Activated T-helper 9 cell treated with anti-CD3 and anti-CD28 coated beads, Interleukin-2, amount 50 U/mL, for 16 hours (primary cell): ENCODE measurements around the gene ELP4.

Experiments used
- DNase-seq: peaks from one replicate; pipeline ENCODE4 v3.0.0-alpha.2; 2020; ENCODE audit warnings: low read depth

ELP4 gene

DNA sequence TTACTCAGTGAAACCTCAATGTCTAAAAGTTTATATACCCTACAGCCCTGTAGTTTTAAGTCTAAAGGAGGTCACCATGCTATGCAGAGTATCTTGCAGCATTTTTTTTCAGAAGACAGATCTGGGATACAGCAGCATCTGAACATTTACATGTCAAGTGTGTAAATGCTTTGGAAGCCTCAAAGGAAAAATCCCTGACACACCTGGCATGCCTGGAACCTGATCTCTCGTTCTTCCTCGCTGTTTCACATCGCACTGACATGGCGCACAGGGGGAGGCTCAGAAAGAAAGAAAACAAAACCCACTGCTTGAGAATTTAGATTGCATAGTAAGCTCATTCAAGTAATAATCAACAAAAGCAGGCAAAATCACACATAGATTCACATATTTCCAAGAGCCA is 270.5 kb downstream of the ELP4 start:
- no peak for DNase-seq

DNA sequence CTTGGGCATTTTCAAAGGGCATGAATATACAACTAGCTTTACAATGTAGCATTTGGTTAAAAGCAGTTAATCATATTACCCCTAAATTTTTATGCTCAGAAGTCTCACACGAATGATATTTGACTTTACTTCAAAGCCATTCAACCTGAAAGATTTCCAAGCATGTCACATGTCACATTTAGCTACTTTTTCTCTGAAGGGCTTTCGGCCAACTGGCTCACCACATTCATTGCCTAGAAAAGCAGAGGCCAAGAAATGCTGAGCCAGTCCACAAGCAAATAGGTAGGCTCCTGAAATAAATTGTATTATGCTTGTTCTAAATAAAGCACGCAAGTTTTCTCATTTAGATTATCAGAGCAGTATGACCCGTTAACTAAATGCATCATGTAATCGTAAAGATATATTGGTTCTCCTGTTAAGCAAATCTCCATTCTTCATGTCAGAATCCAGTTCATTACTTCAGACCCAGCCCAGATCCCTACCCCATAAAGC is 271.0 kb downstream of the ELP4 start:
- DNase-seq = no peak

DNA sequence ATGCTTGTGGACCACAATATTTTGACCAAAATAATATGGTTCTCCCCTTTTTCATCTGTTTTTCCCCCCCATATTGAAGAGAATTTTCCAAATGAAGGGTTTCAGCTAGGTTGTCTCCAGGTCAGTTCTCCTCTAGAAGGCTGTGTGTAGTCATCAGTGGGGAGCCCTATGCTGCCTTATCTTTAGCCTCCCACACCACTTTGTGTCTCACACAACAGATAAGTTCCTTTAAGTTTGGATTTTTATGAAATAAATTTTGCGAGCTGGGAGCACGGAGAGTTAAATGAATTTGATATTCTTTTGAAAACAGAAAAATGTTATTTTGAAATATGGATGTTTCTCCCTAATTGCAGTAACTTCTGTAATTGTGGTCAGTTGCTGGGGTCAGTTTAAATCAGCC is 272.7 kb downstream of the ELP4 start:
- no peak for DNase-seq

DNA sequence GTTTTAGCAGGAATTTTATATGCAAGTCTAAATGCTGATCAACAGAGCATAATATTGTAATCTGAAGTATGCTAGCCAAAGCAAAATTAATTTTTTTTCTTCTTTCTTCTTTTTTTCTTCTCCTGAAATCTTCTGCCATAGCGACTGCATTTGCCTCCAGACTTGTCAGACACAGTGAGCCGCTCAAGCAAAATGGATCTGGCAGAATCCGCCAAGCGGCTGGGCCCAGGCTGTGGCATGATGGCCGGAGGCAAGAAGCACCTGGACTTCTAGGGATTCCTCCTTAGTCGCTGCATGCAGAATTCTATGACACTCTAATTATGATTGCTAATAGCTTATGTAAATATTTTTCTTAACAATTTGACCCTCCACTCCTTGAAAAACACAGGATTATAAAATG is 273.7 kb downstream of the ELP4 start:
- no peak for DNase-seq

DNA sequence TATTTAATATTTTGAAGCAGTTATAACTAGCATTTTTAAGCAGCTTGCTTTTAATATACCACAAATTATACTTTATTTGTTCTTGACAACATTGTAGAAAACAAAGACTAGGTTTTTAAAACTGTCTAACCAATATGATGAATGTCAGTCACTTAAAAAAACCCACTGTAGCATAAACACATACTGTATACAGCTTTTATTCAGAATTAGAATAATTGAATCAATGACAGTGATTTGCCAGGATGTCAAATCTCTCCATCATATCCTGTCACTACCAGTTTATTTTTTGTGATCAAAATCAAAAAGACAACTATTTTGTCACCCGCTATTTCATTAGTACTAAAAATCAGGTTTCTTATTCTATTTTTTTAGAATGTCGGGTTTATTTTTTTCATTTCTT is 275.0 kb downstream of the ELP4 start:
- no peak for DNase-seq

DNA sequence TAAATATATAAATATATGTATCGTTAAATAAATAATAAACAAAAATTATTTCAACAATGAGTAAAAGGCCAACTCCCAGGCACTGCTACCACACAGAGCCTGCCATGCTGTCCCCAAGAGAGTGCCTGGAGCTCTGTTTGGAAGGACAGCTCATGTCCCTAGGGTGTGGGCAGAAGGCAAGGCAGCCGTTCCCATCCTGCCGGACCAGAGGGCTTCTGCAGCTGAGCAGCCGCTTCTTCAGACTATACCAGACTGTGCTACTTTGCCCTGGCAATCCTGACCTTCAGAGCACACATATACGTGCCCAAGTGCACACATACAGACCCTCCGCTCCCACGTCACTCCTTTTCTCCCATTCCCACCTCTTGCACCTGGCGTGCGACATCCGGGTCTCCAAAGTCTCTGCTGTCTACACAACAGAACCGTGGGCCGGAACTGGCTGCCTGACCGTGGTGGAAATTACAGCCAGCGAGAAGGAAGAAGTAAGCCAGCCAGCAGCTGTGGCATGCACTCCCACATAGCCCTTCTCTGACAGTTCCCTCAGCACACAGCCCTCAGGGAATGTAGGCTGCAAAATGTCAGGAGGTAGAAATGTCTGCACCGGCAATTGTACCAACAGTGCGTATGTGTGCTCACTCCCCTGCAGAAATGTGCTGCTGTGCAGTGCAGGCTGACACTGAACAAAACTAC is 277.6 kb downstream of the ELP4 start:
- no peak for DNase-seq

DNA sequence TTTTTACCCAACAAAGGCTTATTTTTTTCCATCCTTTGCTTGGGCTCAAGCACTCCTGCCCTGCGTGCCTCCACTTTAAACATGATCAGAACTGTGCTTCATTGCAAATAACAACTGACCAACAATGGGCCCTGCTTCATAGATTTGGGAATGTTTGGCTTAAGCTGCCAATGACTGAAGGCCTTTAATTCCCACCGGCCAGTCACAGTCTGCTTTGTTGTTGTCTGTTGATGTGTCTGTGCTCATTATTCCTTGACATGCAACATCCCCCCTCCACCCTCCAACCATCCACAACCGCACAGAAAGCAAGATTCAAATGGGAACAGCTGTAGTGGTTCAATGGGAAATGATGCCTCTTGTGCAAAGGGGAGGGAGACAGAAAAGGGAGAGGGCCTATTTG is 278.5 kb downstream of the ELP4 start:
- no peak for DNase-seq

DNA sequence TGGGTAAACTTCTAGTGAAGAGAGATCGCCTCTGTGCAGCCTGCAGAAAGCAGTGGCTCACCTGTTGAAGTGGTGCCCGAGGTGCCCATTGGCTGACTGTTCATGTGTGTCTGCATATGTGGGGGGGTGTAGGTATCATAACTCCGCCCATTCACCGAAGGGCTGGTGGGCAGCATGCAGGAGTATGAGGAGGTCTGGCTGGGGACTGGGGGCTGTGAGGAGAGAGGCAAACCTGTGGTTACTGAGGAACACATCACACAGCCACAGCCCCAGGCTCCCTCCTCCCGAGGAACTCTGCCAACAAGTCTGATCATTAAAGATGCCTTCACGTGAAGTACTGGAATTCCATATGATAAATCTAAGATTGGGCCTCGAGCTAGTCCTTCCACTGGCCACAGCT is 281.1 kb downstream of the ELP4 start:
- DNase-seq = no peak

DNA sequence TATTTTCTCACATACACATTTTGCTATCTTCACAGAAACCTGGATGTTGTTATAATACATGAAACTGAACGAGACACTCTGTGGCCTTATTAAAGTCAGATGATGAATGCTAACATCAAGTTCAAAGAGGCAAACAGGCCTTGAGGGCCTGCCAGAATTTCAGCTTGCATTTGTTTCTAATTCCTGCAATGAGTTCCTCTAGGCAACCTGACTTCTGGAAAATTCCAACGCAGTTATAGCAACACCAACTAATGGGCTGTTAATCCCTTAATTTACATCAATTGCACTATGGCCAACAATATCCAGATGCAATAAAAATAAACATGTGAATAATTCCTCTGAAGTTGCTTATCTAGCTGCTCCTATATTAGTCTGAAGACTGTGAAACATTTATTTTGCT is 282.5 kb downstream of the ELP4 start:
- DNase-seq = no peak

DNA sequence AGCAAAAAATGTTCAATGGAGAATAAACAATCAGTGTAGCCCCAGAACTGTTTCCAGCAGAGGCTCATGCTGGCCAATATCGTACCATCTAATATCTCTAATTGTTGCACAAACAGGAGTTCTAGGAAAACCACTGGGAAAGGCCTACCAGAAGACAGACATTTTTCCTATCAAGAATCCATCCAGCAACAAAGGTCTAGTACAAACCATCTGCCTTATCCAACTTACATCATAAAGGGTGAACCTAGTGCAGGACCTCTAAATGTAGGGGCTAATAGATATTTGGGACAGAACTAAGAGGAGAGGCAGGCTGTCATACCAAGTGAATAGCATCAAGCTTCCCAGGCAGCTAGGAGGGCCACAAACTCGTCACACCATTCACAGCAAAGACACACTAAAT is 282.9 kb downstream of the ELP4 start:
- DNase-seq = no peak

DNA sequence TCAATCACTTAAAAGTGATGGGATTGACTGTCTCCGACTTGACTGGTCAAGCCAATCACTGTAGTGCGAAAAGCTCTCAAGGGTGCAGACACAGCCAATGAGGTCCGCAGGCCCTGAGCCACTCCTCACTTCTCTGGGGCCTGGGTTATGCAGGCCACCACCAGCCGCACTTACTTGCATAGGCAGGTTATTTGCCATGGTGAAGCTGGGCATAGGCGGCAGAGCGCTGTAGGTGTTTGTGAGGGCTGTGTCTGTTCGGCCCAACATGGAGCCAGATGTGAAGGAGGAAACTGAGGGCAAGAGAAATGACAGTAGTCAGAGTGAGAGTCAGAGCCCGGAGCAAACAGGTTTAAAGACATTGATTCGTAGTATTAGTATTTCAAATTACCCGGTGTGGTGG is 283.7 kb downstream of the ELP4 start:
- DNase-seq = no peak

DNA sequence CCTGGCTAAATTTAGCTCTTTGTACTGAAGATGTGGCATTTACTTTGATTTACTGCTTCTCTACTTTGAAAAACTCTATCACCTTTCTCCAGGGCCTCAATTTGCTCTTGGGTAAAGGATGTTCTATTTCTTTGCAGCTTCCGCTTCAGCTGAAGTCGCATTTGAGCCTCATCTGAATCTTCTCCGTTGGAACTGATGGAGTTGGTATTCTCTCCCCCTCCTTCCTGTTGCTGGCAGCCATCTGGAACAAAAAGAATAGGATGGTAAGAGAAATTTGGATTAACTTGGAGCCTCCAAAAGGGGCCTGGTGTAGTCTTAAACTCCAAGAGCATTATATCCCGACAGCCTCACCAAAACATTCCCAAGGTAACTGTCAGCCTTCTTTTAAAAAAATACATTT is 285.0 kb downstream of the ELP4 start:
- DNase-seq = no peak

DNA sequence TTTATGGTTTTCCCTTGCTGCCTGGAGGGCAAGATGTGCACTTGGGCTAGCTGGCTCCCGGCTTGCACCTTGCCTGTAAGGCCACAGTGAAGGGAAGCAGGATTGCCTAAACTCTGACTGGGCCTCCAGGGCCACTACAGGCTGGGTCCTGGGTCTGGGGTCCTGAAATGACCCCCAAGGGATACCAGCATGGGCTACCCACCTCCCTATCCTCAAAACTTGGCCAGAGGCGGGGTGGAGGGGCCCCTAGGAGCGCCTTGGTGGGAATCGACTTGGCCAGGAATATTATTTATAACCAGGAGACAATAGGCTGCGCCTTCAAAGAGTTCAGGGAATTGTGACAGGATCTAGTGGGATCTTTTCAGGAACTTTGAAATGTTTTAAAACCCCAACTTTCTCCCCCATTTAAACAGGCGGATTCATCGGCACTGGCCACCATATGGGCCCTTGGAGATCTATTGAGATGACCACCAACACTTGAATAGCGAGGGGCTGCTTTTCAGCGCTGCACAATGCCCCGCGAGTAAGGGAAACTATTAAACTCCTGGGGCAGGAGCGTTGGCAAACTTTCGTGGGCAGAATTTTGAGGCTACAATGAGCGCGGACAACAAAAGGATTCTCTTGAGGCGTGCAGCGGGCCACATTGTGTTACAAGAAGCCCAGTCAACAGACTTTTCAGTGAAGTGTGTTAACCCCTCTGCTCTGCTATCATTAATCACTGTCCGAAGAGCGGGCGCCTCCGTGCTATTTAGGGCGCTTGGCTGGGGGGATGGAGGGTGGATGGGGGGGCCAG is 286.3 kb downstream of the ELP4 start:
- DNase-seq = no peak

DNA sequence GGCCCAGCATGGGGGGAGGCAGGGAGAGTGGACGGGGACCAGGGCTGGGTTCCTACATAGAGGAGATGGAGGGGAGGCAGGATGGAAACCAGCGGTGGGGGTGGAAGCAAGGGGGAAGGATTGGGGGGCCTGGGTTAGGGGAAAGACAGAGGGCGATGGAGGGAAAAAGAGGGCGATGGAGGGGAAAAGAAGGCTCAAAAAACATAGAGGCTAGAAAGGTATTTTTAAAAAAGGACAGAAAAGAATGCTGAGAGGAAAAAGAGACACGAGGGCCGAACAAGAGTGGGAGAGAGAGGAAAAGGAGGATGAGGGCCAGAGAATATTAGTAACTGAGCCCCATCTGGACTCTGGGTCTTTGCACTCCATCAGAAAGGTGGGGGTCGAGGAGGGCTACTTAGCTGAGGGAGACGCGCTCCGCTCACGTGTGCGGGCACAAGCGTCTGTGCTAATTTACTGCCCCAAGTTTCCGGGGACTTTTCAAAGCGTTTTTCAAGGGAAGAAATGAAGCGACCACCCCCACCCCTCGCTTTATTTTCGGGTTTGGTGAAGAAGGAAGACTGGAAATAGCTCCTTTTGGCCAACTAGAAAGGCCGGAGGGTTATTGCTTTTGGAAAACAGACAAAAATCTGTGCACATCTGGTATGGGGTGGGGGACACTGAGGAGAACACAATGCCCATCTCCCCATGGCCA is 287.1 kb downstream of the ELP4 start:
- no peak for DNase-seq

DNA sequence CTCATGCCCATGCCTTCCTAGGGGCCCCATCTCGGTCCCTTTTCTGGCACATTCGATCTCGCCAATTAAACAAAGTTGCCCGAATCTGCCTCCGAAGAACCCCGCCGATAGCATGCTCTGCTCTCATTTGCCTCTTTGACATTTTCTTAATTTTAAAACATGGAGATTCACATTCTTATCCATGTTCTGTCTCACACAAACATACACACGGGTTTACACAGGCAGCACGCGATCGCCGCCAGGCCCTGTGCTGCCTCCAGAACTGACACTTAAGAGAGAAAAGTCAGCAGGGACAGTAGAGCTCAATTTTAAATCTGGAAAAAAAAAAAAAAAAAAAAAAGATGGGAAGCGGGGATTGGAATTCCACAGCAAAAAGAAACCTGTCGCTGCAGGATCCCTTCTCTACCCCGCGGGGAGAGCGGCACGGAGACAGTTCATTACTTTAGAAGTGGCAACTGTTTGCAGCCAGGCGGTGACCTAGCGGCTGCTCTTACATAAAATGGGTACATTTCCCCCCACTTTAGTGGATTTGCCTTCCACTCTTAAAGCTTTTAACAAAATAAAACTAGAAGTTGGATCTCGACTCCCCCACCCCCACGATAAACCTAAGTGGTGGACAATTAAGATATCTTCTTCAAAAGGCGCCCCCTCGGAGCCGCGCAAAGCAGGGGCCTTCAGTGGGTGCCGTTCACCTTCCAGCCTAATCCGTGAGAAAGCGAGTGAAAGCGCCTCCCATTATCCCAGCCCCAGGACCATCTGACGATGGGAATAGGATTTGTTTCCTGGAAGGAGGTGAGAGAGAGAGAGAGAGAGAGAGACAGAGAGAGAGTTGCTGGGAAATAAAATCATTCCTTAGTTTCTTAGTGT is 287.9 kb downstream of the ELP4 start:
- DNase-seq = no peak

DNA sequence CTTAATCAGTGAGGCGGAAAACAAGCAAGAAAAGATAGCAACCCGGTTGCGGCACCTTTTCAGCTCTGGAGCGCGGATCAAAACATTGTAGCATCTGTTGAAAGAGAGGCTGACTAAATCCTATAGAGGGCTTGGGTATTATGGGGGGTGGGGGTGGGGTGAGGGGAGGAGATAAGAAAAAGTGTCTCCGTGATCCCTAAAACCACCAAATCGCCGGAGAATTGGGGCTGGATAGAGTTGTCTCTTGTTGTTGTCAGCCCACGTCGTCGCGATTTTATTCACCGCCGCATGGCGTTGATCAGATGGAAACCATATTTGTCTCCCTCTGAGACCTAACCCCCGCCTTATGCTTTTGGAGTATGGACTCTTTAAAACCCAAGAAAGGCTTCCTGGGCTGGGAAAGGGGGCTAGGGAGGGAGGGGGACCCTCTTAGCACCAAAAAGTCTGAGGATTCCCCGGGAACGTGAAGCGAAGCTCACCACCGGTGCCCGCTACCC is 288.5 kb downstream of the ELP4 start:
- DNase-seq = no peak

DNA sequence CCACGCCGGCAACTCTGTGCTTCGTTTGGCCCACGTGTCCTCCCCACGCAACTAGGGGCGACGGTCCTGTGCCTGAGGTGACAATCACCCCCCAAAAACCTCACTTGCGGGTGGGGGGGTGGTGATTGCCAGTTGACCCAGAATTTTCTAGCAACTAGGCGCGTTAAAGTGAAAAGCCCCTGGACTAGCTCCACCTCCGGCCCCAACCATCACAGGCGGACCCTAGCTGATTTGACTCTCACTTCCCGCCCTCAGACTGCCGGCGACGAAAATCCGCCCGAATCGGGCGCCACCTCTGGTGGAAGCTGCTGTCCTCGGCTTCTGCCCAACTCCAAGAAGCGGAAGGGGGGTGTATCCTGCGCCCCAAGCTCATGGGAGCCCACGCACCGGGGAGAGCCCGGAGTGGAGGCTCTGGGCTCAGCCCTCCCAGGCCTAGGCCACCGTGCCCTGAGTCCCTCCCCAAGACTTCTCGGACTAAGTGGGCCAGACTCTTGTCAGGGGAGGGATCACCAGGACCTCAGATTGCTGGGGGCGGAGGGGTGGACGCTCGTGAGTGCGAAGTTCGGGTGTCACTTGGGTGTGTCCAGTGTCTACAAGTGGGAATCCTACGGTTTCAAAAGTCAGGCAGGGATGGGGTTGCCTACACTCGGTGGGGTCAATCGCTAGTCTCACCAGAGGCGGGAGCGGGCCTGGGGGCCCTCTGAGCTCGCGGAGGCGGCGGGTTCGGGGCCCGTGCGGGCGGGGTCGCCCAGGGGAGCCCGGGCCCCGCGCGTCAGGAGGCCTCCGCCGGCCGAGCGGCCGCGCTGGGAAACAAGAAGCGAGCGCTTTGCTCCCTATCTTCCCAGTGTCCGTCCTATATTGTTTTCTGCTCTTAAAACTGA is 289.2 kb downstream of the ELP4 start:
- DNase-seq = no peak

DNA sequence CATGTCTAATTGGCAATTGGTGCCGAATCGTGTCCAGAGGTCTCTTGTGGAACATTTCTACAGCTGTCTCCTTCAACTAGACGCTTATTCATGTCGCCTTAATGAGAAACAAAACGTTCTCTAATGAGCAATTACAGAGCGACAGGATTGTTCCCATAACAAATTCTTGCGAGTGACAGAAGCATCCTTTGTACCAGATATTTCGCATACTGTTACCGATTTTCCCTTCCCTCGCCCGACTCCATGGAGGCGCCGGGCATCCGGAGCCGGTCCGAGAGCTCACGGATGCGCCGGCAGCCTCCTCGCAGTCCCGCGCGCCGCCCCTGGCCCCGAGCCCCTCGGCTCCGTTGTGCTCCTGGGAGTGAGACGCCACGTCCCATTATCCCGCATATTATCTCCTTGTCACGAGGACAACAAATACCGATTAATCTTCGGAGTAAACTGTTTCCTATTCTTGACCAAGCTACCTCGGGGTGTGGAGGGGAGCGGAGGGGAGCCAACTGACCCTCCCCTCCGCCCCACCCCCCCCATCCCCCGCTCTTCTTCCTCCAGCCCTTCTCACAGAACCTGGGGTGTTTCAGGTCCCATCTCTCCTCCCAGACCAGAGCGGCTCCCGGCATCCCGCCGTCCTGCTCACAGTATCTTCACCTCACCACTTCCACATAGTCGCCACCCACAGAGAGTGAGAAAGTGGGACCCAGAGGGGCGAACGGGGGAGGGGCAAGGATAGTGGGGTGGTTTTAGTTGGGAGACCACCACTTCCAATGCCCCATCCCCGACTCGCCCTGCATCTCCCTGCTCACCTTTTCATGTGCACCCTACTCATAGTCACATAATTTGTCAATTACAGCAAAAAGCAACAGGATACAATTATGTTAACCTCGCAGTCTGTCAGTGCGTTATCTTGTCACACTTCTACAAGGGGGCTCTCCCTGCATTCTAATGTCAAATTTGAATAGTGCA is 290.1 kb downstream of the ELP4 start:
- no peak for DNase-seq

DNA sequence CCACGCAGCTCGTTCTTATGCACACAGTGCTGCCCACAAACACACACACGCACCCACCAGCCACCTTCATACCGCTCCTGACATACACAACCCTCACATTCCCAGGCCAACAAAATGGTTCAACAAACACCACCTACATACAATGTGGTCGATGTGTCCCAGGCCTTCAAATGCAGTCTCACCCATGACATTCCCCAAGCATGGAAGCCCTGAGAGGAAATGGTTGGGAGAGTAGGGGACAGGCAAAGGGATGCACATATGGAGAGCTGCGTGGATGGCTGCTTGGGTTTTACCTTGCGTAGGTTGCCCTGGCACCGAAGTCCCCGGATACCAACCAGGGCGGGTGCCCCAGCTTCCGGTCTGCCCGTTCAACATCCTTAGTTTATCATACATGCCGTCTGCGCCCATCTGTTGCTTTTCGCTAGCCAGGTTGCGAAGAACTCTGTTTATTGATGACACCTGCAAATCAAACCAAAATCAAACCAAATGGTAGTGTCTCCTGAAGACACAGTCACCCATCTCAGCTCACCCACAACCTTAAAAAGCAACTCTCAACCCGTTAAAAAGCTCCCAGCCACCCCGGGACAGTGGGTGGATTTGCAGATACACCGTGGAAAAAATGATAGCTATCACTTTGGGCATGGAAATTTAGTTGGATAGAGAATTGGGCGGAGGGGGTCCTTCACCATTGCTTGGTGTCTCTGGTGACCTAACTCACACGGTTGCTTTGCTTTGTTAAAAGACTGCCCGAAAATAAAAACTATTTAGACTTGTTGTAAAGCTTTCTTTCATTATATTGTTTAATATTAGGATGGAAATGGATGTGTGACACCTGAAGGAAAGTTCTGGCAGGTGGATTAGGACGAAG is 291.1 kb downstream of the ELP4 start:
- DNase-seq = no peak
